Measurements from ENCODE around the gene VWA3B.
"Not testable (repeated sequence)": the region's sequence is repeated elsewhere in the genome, so short reads cannot be mapped to it uniquely, and the experiment has no call there.

VWA3B gene

DNA sequence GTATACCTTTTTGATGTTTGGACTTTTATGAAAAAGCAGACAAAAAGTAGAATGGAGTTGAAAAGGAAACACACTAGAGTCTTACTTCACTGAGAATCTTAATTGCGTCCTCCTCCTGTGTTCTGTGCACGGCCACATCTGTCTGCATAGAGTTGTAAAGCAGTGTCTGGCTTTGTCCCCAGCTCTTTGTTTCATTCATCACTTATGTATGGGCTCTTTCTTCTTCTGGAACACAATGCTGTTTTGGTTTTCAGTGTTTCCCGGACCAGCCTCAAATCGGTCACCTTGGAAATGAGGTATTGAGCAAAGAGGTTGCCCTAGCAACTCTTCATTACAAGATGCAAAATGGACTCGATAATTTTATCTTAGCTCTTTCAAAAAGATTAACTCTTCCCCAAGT, 155.0 kb downstream of the VWA3B start:
- peak in 25 of 51 donors; percentile 10 to 88 (median 39) for DNase-seq

DNA sequence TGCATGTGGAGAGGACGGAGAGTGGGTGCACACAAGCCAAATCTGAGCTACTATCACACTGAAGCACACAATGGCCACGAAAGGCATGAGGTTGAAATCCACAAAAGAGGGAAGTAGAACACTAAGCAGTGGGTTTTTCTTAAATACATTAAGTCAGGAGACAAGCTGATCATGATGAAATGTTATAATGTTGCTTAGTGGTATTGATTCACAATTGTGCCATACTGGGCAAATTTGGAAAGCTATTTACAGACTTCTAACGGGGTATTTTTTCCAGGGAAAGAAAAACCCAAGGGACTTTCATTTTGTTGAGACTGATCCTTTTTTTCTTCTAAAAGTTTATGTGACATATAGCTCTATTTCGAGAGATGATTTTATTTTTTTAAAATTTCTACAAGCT, 158.5 kb downstream of the VWA3B start:
- no peak for DNase-seq

DNA sequence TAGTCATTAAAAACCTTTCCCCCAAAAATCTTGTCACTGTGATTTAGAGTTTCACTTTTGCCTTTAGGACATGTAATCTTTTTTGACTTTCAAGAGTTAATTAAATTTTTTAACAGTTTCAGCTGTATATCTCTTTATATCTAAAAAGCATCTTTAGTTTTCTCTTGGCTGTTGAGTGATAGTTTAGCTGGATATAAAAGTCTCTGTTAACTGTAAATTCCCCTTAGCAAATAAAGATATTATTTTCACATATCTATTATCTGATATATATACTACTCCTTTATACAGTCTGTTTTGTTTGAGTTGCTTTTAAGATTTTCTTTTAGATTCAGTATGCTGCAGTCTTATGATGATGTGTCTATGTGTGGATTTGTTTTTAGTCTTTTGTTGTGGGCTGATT, 160.4 kb downstream of the VWA3B start:
- no peak for DNase-seq

DNA sequence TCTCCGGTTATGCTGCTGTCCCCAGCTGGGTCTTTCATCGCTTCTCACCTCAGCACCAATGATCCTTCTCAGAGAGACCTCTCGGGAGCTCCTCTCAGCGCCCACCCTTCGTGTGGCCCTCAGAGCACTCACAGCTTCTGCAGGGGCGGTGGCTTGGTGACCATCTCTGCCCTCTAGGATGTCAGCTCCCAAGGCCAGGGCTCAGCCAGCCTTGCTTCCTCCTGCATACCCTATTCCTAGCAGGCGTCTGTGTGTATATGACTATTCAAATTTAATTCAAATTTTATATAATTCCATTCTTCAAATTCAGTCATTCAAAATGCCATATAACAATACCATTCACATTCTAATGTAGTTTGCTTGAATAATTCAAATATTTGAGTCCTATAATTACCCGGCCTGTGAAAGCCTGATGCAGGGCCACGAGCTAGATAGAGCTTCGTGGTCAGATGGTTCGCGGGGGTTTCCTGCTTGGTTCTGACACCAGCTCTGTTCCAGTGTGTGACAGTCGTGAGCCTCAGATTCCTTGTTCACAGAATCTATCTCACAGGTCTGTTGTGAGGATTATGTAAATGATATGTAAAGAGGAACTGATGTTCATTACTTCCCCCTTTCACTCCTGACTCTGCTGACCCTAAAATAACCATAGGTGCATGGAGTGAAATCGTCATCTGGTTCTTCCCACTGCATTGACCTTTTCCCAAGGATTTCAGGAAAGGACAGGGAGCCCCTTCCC, 165.2 kb downstream of the VWA3B start:
- no peak for DNase-seq

DNA sequence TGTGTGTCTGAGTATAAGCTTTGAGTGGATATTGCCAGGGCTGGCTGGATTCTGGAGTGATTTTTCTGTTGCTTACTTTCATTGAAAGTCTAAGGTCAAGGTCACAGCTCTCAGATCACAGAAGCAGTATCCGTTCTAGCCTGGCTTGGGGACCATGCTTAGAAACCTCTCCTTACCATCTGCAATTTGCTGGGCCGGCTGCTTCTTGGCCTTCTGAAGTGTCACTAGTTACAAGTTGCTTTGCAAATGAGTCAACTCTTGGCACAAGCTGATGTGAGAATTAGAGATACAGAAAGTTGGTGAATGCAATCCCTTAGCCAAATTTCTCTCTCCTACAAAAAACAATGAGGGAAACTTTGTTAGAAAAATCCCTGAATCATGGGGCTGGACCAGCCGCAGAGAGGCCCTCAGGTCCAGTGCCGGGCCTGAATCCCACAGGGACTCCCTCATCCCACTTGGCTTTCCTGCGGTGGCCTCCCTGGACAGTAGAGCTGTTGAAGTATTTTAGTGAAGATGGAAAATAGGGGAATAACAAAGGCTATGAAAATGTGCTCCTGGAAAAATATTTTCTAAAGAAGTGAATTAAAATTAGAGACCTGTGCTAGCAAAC, 166.6 kb downstream of the VWA3B start:
- DNase-seq = peak in 9 of 51 donors; percentile 4 to 60 (median 40)

DNA sequence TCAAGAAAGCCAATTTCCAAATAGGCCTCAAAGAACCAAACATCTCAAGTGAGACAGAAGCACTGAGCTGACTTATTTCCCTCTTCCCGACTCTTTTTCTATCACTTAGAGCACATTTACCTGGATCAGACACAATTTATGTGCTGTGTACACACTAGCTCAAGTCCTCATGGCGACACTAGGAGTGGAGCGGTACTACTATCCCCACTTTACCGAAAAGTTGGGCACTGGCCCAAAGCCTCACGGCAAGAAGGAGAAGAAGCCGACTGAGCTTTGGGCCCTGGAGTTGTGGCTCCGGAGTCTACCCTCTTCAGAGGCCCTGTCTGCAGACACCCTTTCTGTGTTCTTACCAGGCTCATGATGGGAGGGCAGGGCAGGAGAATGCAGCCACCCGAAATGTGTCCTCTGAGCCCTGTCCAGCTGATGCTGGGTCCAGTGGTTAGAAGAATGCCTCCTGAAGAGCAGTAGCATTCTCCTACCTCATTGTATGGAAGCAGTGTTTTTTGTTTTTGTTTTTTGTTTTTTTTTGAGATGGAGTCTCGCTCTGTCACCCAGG, 167.6 kb downstream of the VWA3B start:
- DNase-seq = no peak

DNA sequence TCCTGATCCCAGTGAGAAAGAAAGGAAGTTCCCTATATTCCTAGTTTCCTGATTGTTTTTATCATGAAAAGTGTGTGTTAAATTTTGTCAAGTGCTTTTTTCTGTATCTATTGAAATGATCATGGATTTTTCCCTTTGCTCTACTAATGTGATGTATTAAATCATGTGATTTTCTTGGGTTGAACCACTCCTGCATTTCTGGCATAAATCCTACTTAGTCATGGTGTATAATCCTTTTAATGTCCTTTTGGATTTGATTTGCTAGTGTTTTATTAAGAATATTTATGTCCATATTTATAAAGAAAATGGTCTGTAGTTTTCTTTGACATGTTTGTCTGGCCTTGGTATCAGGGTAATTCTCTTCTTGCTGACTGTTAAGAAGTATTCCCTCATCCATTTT, 171.9 kb downstream of the VWA3B start:
- no peak for DNase-seq

DNA sequence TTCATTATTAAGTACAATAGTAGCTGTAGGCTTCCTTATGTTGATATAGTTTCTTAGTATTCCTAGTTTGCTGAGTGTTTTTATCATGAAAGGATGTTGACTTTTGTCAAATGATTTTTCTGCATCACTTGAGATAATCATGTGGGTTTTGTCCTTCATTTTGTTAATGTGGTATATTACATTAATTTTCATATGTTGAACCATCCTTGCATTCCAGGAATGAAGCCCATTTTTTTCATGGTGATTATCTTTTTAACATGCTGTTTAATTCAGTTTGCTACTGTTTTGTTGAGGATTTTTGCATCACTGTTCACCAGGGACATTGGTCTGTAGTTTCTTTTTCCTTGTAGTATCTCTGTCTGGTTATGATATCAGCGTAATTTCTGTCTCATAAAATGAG, 176.4 kb downstream of the VWA3B start:
- DNase-seq = no peak

DNA sequence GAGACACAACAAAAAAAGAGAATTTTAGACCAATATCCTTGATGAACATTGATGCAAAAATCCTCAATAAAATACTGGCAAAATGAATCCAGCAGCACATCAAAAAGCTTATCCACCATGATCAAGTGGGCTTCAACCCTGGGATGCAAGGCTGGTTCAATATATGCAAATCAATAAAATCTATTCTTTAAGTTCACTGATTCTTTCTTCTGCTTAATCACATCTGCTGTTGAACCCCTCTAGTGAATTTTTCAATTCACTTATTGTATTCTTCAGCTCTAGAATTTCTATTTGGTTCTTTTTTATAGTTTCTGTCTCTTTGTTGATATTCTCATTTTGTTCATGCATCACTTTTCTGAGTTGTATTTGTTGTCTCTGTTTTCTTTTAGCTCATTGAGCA, 181.3 kb downstream of the VWA3B start:
- not testable (repeated sequence) for DNase-seq

DNA sequence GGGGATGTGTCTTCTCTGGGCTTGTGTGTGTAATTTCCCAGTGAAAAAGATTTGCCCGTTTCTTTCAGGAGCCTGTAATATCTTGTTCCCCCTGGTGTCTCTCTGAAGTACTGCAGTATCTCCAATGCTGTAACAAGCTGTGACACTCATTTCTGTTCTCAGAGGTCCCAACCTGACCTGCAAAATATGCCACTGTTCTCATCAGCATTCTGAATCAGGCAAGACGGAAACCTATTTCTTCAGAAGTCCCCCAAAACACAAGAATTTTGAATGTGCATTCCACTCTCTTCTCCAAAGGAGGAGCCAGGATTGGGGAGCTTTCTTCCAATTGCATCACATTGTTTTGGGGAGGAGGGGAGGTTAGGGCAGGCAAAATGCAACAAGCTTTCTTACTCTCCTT, 182.3 kb downstream of the VWA3B start:
- no peak for DNase-seq

DNA sequence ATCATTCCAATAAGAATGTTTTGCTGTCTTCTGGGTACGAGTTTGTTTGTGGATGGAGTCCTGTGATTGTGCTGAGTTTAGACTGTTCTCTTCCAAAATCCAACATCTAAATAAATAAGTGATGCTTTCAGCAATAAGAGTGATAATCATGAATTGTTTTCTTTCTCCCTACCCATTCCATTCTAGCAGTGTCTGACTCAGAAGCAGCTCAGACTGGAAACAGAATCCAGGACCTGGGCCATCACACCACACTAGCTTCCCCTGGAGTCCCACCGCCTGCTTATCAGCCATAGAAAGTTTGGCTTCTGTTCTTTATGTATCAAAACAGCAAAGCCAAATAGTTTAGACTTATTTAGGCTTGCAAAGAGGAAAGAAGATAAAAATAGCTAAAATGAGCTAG, 182.9 kb downstream of the VWA3B start:
- DNase-seq = no peak

DNA sequence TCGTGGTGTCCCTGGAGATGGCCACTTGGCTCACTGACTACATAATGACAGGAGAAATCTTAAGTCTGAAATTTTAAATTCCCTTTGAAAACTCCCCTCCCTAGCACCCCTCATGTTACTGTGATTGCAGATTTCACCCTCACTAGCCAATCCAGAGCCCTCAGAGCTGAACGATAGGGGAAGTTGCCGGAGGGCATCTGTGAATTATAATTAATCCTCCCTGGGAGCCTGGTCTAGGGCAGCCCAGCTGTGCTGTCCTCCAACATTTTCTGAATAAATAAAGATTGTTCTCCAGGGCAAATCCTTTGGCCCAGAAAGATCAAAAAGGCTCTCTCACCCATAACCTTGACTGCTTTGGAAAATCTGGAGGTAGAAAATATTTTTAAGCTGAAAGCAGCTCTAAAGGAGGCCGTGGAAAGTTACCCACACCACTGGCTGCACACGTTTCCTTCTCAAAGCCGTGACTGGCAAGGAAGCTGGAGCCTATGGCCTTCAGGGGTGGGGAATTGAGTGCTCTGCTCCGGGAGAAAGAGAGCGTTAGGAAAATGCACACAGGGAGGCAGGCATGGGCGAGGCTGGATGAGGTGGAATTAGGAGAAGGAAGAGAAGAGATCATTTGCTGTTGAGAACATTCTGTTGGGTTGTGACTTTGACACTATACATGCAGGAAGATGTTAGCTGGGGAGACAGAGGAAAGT, 190.3 kb downstream of the VWA3B start:
- DNase-seq = no peak

DNA sequence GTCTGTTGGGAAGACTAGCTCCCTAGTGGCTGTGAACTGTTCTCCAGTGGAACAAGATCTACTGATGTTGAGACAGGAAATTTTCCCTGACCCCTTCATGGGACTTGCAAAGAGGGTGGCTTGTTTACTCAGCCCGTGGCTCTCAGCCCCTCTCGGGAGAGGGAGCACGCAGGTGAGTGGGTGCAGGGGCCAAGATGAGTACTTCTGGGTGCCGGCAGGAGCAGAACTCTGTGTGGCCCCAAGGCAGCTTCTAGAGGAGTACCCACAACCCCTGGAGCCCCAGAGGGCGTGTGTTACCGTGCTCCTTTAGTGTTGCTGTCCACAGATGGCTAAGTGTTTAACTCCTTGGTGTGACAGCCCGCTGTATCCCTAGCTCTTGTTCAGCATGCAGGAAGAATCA, 191.1 kb downstream of the VWA3B start:
- DNase-seq = no peak

DNA sequence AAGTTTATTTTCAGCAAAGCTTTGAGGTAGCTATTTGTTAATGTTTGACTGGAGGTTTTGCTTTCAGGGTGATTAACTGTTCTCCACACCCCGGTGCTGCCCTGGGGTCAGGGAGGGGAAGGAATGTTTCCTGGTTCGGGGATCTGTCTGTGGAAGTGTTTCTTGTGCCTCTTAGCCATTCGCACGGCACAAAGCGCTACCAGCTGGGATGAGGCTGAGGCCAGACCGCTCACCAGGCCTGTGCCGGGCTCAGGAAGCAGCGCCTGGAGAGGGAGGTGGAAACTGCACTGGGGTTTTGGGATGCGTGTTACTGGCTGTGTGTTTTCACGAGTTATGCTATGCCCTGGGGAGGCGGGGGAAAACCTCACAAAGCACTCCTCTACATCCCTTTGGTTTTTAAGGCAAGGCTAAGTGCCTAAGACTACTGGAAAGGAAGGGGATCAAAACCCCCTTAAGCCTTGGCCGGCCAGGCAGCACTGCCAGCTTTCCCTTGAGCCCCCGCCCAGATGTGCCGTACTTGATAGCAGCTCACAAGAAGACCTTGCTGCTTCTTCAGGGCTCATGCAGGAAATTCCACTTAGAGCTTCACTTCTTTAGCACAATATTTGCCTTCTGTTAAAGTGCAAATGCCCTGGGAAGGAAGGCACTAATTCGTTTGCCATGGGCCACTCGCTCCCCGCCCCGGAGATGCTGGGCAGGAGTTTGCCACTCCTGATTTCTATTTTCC, 193.6 kb downstream of the VWA3B start:
- no peak for DNase-seq

DNA sequence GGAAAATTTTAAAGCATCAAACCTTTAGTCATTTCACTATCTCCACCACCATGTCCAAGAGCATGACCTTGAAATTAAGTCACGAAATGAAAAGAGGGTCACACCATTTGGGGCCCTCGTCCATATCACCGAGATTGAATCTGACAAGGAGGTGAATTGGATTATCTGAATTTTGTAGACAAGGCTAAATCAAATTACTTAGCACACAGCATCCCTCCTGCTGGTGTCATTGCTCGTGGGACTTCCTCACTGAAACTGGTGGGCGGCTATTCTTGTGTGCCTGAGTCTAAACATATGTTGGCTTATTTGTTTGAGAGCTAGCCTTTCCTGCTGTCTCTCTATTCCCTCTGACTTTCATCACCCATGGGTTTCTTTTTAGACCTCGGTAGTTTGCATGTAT, 194.6 kb downstream of the VWA3B start:
- no peak for DNase-seq

DNA sequence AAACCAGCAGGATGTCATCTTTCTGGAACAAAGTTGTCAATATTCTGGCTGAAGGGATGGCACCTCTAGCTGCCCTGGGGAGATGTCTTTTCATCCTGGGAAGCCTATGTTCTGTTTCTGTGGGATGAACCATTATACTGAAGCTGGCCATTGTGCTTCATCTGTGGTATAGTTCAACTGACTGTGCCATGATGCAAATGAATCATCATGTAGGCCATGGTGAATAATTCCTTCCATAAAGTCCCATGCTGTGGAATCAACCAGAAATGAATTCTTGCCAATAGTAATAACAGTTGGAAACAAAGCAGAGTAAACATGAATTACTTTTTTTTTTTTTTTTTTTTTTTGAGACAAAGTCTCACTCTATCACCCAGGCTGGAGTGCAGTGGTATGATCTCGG, 195.1 kb downstream of the VWA3B start:
- DNase-seq = no peak

DNA sequence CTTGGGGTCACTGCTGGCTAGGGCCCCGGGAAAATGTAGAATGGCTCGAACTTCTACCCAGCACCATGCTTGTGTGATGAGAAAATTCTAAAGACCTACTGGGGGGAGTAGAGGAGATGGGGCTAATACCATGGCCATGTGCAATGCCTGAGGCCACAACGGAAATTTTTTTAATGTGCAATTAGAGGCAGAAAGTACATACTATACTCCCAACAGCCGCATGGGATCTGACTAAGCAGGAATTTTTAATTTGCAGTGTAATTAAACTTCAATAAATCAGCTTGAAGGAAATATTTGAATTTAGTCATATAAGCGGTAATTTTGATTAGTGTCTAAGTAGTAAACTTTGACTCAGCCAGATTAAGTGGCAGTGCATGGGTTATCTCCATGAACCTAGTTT, 206.1 kb downstream of the VWA3B start:
- no peak for DNase-seq

DNA sequence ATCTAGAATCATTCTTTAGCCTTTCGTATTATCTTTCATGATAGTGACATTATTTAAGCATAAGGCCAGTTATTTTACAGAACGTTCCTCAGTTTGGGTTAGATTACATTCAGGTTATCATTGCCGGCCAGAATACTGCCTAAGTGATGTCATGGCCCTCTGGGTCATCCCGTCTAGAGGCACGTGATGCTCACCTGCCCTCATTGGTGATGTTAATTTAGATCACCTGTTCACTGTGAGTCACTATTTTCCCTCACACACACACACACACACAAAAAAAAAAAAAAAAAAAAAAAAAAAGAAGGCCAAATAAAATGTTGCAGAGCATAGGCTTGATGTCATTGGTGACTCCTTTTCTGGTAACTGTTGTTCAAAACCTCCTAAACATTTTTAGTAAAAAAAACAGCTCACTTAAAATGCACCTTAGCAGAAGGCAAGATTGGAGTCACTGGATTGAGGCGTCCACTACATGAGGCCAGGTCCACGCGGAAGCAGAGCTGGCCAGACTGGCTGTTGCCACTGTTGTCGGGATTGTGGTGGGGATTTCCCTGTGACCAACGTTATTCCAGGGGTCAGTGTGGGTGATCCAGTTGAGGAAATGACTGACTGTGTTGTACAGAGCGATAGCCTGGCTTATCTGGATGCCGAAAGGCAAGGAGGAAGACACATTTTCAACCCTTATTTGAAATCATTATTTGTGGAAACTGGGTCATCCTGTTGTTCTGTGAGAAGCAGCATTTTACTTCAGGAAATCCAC, 207.1 kb downstream of the VWA3B start:
- DNase-seq = no peak

DNA sequence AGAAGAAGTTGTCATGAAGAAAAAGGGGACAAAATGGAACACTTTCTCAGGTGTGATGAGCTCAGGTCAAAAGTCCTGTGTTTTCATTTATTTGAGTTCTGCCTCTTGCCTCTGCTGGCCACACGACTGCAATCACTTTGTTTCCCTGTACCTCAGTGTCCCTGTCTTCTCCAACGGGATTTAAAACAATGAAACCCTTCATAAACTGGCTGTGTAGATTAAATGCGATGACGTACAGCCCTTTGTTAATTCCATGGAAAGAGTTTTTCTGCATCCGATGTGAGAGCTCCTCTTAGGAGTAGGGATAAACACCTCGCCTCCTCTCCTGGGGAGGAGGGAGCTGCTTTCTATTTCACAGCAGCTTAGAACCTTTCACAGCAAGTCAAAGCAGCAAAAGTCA, 207.7 kb downstream of the VWA3B start:
- no peak for DNase-seq

DNA sequence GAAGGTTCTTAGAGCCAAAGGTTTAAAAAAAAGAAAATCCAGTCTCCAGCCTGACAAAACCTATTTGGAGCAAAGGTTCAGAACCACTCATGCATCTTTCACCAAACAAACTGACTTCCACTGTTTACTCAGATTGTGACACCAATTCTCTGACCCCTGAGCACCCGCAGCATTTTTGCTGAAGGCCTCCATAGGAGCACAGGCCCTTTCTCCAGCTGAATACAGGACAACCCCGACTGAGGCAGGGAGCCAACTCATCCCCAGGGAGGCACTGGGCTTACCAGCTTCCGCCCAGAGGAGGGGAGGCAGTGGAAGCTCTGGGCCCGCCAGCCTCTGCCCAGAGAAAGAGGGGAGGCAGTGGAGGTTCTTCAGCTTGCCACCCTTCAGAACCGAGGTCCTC, 208.3 kb downstream of the VWA3B start:
- DNase-seq = no peak

DNA sequence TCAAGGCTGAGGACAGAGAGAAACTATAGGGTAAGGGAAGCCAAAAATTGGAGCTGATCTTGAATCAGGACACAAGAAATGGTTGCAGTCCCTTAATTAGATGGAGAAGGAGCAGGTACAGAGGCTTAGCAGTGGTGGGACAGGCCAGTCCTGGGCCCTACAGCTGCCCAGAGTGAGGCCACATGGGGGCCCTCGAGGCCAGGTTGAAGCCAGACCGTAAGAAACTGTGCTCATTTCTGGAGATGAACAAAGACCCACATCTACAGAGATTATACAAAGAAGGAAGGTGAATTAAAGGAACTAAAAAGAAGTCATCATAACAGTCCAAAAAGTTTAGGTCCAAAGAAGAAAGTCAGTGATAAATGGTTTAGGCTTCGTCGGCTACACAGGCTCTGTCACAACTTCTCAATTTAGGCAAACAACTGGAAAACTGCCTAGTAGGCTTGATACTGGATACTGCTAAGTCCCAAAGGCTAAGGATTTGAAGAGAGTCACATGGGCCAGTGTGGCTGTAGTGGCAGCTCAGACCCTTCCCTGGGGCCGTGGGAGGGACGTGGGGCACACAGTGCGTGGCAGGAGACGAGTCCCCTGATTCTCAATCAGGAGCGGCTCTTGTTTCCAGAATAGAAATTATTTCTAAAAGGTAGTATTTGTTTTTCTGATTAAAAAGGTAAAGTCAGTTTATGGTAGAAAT, 208.9 kb downstream of the VWA3B start:
- DNase-seq = no peak

All from hypothalamus (tissue), 51 donors.